ENCODE data around the gene IGSF21. TPM values are rescaled to one million over a fixed set of nuclear protein-coding genes. Genes with fewer than 3 reads are reported as not detected.

The IGSF21 gene
- total and polyA plus RNA-seq, 2 donors (not counting 1 experiment from before 2014, with no cell fraction given) = not detected

GRCh38 chr1:18199462-18199861 lies 91.9 kb downstream of the IGSF21 start:
- intact Hi-C loops (cut with micrococcal nuclease) = no loop called here
- H3K27ac ChIP-seq (ENCODE audit: low read length in 2 of 2) = no peak overlapping the region
- no peak for ATAC-seq (ENCODE audit: low read depth)
- H3K36me3 ChIP-seq (replicated peaks in 1 of 2; ENCODE audit: control extremely low read depth in 1 of 2, control insufficient read depth in 1 of 2, extremely low read depth in 1 of 2, insufficient read depth in 2 of 2, low read length in 1 of 2) = no peaks in the 10 kb centered on the region
- Mint-ChIP-seq H3K4me1 (no peaks in the 10 kb centered on the region), H3K27ac (no peak overlapping the region), H3K9me3 (ENCODE audit: insufficient read depth) (peaks cover 5% of the 10 kb centered on the region), H3K4me3 (no peak overlapping the region), H3K27me3 (peaks cover 37% of the 10 kb centered on the region)
- H2AFZ ChIP-seq (ENCODE audit: insufficient read depth, low read depth, low read length, poor library complexity, severe bottlenecking) = no peak overlapping the region
- DNase-seq = no peak
- TF ChIP-seq EZH2 (IDR thresholded peaks at IDR 0.05; ENCODE audit: borderline replicate concordance, insufficient read depth, low read depth, low read length, poor library complexity, severe bottlenecking) = no peak
- no peak for TF ChIP-seq CTCF (IDR thresholded peaks at IDR 0.05)
- no peaks in the 10 kb centered on the region for H4K20me1 ChIP-seq (ENCODE audit: control insufficient read depth, insufficient read depth, low read length, poor library complexity, severe bottlenecking)
- H3K27me3 ChIP-seq (replicated peaks in 1 of 4; ENCODE audit: control extremely low read depth in 1 of 4, control insufficient read depth in 3 of 4, insufficient read depth in 4 of 4, low read length in 3 of 4) = peaks cover 0 to 11% (median 2%) of the 10 kb centered on the region in 4 experiments
- no peak overlapping the region for H3K4me2 ChIP-seq (replicated peaks; ENCODE audit: low read depth, low read length, poor library complexity, severe bottlenecking)
- H3K9ac ChIP-seq (ENCODE audit: low read length) = no peak overlapping the region
- H3K79me2 ChIP-seq (ENCODE audit: control insufficient read depth, insufficient read depth, low read length) = no peaks in the 10 kb centered on the region
- peaks cover 0 to 5% (median 0%) of the 10 kb centered on the region in 3 donors for H3K9me3 ChIP-seq (ENCODE audit: control extremely low read depth in 1 of 3, control insufficient read depth in 2 of 3, insufficient read depth in 1 of 3, low read length in 2 of 3)
- H3K4me1 ChIP-seq (ENCODE audit: control insufficient read depth in 2 of 2, insufficient read depth in 2 of 2, low read length in 2 of 2) = no peaks in the 10 kb centered on the region
- ChIA-PET POLR2A (no interaction called here), CTCF (no interaction called here)
- 58% methylated on average over 14 of the region's 14 CpGs for WGBS (ENCODE audit: insufficient coverage)
- no peak overlapping the region for H3K4me3 ChIP-seq (ENCODE audit: control extremely low read depth in 1 of 5, extremely low read depth in 1 of 5, insufficient read depth in 1 of 5, low read depth in 2 of 5, low read length in 4 of 5)

- Histone ChIP-seq H3K9me3 (ENCODE audit: control extremely low read depth in 1 of 3, control insufficient read depth in 2 of 3, insufficient read depth in 1 of 3, low read length in 2 of 3) (peaks cover 0 to 5% (median 0%) of the 10 kb centered on the region in 3 donors), H3K9ac (ENCODE audit: low read length) (no peak overlapping the region), H3K27me3 (replicated peaks in 1 of 4; ENCODE audit: control extremely low read depth in 1 of 4, control insufficient read depth in 3 of 4, insufficient read depth in 4 of 4, low read length in 3 of 4) (peaks cover 0 to 11% (median 2%) of the 10 kb centered on the region in 4 experiments), H3K79me2 (ENCODE audit: control insufficient read depth, insufficient read depth, low read length) (no peaks in the 10 kb centered on the region), H3K27ac (ENCODE audit: low read length in 2 of 2) (no peak overlapping the region), H3K4me2 (replicated peaks; ENCODE audit: low read depth, low read length, poor library complexity, severe bottlenecking) (no peak overlapping the region), H3K36me3 (replicated peaks in 1 of 2; ENCODE audit: control extremely low read depth in 1 of 2, control insufficient read depth in 1 of 2, extremely low read depth in 1 of 2, insufficient read depth in 2 of 2, low read length in 1 of 2) (no peaks in the 10 kb centered on the region), H4K20me1 (ENCODE audit: control insufficient read depth, insufficient read depth, low read length, poor library complexity, severe bottlenecking) (no peaks in the 10 kb centered on the region), H3K4me3 (ENCODE audit: control extremely low read depth in 1 of 5, extremely low read depth in 1 of 5, insufficient read depth in 1 of 5, low read depth in 2 of 5, low read length in 4 of 5) (no peak overlapping the region), H2AFZ (ENCODE audit: insufficient read depth, low read depth, low read length, poor library complexity, severe bottlenecking) (no peak overlapping the region), H3K4me1 (ENCODE audit: control insufficient read depth in 2 of 2, insufficient read depth in 2 of 2, low read length in 2 of 2) (no peaks in the 10 kb centered on the region)
- intact Hi-C loops (cut with micrococcal nuclease) = no loop called here
- Mint-ChIP-seq H3K27me3 (peaks cover 37% of the 10 kb centered on the region), H3K9me3 (ENCODE audit: insufficient read depth) (no peaks in the 10 kb centered on the region), H3K27ac (no peak overlapping the region), H3K4me1 (no peaks in the 10 kb centered on the region), H3K4me3 (no peak overlapping the region)
- ChIA-PET POLR2A (no interaction called here), CTCF (no interaction called here)
- TF ChIP-seq EZH2 (IDR thresholded peaks at IDR 0.05; ENCODE audit: borderline replicate concordance, insufficient read depth, low read depth, low read length, poor library complexity, severe bottlenecking) = no peak
- TF ChIP-seq CTCF (IDR thresholded peaks at IDR 0.05) = no peak
- no peak for DNase-seq
- no peak for ATAC-seq (ENCODE audit: low read depth)
- WGBS (ENCODE audit: insufficient coverage) = 82% methylated on average over 5 of the region's 8 CpGs
Measured at GRCh38 chr1:18200136-18200717, 92.6 kb downstream of the IGSF21 start.
